ENCODE measurements around the gene SLAIN2. TPM values are rescaled to one million over a fixed set of nuclear protein-coding genes. Genes with fewer than 3 reads are reported as not detected.

The SLAIN2 gene
- total RNA-seq, 1 donor from 2014 or later, result 54.6 TPM

GRCh38 chr4:48366611-48367010, 25.3 kb downstream of the SLAIN2 start:
- H3K9me3 Mint-ChIP-seq (ENCODE audit: unreplicated experiment), result peaks cover 4% of the 10 kb centered on the region
- no peaks in the 10 kb centered on the region for H3K27me3 Mint-ChIP-seq (ENCODE audit: unreplicated experiment)

GRCh38 chr4:48367016-48367415, 25.7 kb downstream of the SLAIN2 start:
- TF ChIP-seq CTCF (IDR thresholded peaks at IDR 0.05; ENCODE audit: unreplicated experiment), result no peak
- no peaks in the 10 kb centered on the region for H3K27me3 Mint-ChIP-seq (ENCODE audit: unreplicated experiment)

More at GRCh38 chr4:48366611-48367010, 25.3 kb downstream of the SLAIN2 start:
- Mint-ChIP-seq H3K4me1 (ENCODE audit: unreplicated experiment) (peaks cover 4% of the 10 kb centered on the region), H3K4me3 (ENCODE audit: unreplicated experiment) (no peak overlapping the region), H3K27ac (ENCODE audit: unreplicated experiment) (no peak overlapping the region), H3K36me3 (ENCODE audit: low read depth, unreplicated experiment) (peaks cover 8% of the 10 kb centered on the region)
- DNase-seq (ENCODE audit: low spot score), result no peak
- TF ChIP-seq CTCF (IDR thresholded peaks at IDR 0.05; ENCODE audit: unreplicated experiment), result no peak

GRCh38 chr4:48368389-48368788, 27.1 kb downstream of the SLAIN2 start:
- DNase-seq (ENCODE audit: low spot score), result no peak
- TF ChIP-seq CTCF (IDR thresholded peaks at IDR 0.05; ENCODE audit: unreplicated experiment), result no peak
- Mint-ChIP-seq H3K4me3 (ENCODE audit: unreplicated experiment) (no peak overlapping the region), H3K36me3 (ENCODE audit: low read depth, unreplicated experiment) (peaks cover 8% of the 10 kb centered on the region), H3K27ac (ENCODE audit: unreplicated experiment) (no peak overlapping the region), H3K27me3 (ENCODE audit: unreplicated experiment) (no peaks in the 10 kb centered on the region), H3K9me3 (ENCODE audit: unreplicated experiment) (peaks cover 4% of the 10 kb centered on the region), H3K4me1 (ENCODE audit: unreplicated experiment) (peaks cover 4% of the 10 kb centered on the region)

More at GRCh38 chr4:48367016-48367415, 25.7 kb downstream of the SLAIN2 start:
- no peak for DNase-seq (ENCODE audit: low spot score)
- H3K4me3 Mint-ChIP-seq (ENCODE audit: unreplicated experiment), result no peak overlapping the region
- peaks cover 4% of the 10 kb centered on the region for H3K4me1 Mint-ChIP-seq (ENCODE audit: unreplicated experiment)
- peaks cover 8% of the 10 kb centered on the region for H3K36me3 Mint-ChIP-seq (ENCODE audit: low read depth, unreplicated experiment)
- H3K9me3 Mint-ChIP-seq (ENCODE audit: unreplicated experiment), result peaks cover 4% of the 10 kb centered on the region
- no peak overlapping the region for H3K27ac Mint-ChIP-seq (ENCODE audit: unreplicated experiment)

- H3K4me1 Mint-ChIP-seq (ENCODE audit: unreplicated experiment), result peaks cover 4% of the 10 kb centered on the region
- DNase-seq (ENCODE audit: low spot score), result no peak
- no peaks in the 10 kb centered on the region for H3K27me3 Mint-ChIP-seq (ENCODE audit: unreplicated experiment)
- no peak overlapping the region for H3K4me3 Mint-ChIP-seq (ENCODE audit: unreplicated experiment)
- no peak for TF ChIP-seq CTCF (IDR thresholded peaks at IDR 0.05; ENCODE audit: unreplicated experiment)
- H3K36me3 Mint-ChIP-seq (ENCODE audit: low read depth, unreplicated experiment), result peaks cover 8% of the 10 kb centered on the region
- peak overlapping the region; percentile 67 for H3K27ac Mint-ChIP-seq (ENCODE audit: unreplicated experiment)
- H3K9me3 Mint-ChIP-seq (ENCODE audit: unreplicated experiment), result peaks cover 4% of the 10 kb centered on the region
Measured at GRCh38 chr4:48369248-48369647, 27.9 kb downstream of the SLAIN2 start.

- H3K27ac Mint-ChIP-seq (ENCODE audit: unreplicated experiment), result no peak overlapping the region
- H3K4me3 Mint-ChIP-seq (ENCODE audit: unreplicated experiment), result no peak overlapping the region
- DNase-seq (ENCODE audit: low spot score), result no peak
- no peak for TF ChIP-seq CTCF (IDR thresholded peaks at IDR 0.05; ENCODE audit: unreplicated experiment)
- H3K27me3 Mint-ChIP-seq (ENCODE audit: unreplicated experiment), result peaks cover 2% of the 10 kb centered on the region
- peaks cover 4% of the 10 kb centered on the region for H3K9me3 Mint-ChIP-seq (ENCODE audit: unreplicated experiment)
- H3K4me1 Mint-ChIP-seq (ENCODE audit: unreplicated experiment), result peaks cover 4% of the 10 kb centered on the region
- peaks cover 8% of the 10 kb centered on the region for H3K36me3 Mint-ChIP-seq (ENCODE audit: low read depth, unreplicated experiment)
Measured at GRCh38 chr4:48369771-48370170, 28.4 kb downstream of the SLAIN2 start.

All from endothelial cell (in vitro differentiated cells).